GM19468 (cell line): ENCODE measurements around the gene IGF2R.
"Not testable (repeated sequence)": the region's sequence is repeated elsewhere in the genome, so short reads cannot be mapped to it uniquely, and the experiment has no call there.

Experiments used
- ATAC-seq: cut with Tn5 transposase; IDR thresholded peaks from one replicate; pipeline ENCODE4 v1.9.1; 2021; ENCODE audit warnings: mild to moderate bottlenecking, moderate library complexity, moderate number of reproducible peaks; ENCODE audit not compliant: unreplicated experiment; ENCODE audit errors: extremely low read depth

The IGF2R gene

GRCh38 chr6:160106701-160107100 is 137.8 kb downstream of the IGF2R start:
- ATAC-seq = no peak

GRCh38 chr6:160108077-160108476 is 139.2 kb downstream of the IGF2R start:
- no peak for ATAC-seq

GRCh38 chr6:160110586-160111123 is 141.8 kb downstream of the IGF2R start:
- no peak for ATAC-seq

GRCh38 chr6:160111806-160112205 is 142.9 kb downstream of the IGF2R start:
- ATAC-seq = no peak

- ATAC-seq = no peak
Observed at GRCh38 chr6:160112628-160113299, 143.9 kb downstream of the IGF2R start.

GRCh38 chr6:160114536-160114935 is 145.7 kb downstream of the IGF2R start:
- ATAC-seq = not testable (repeated sequence)

GRCh38 chr6:160115421-160115820 is 146.5 kb downstream of the IGF2R start:
- no peak for ATAC-seq

- ATAC-seq = no peak
Observed at GRCh38 chr6:160116411-160116810, 147.5 kb downstream of the IGF2R start.

- ATAC-seq = no peak
Observed at GRCh38 chr6:160117137-160117536, 148.3 kb downstream of the IGF2R start.

- no peak for ATAC-seq
Observed at GRCh38 chr6:160118620-160119229, 149.8 kb downstream of the IGF2R start.

- no peak for ATAC-seq
Observed at GRCh38 chr6:160120087-160120486, 151.2 kb downstream of the IGF2R start.

GRCh38 chr6:160121558-160121957 is 152.7 kb downstream of the IGF2R start, which contains the start of gene SLC22A1:
Gene SLC22A1, plus strand, starts transcription at chr6:160121815. Its CDS starts 121 bp downstream, at chr6:160121936.
- no peak for ATAC-seq

- ATAC-seq = no peak
Observed at GRCh38 chr6:160121981-160122380, 153.1 kb downstream of the IGF2R start.

- no peak for ATAC-seq
Observed at GRCh38 chr6:160122744-160123143, 153.9 kb downstream of the IGF2R start.

GRCh38 chr6:160124007-160124406 is 155.1 kb downstream of the IGF2R start:
- no peak for ATAC-seq

- no peak for ATAC-seq
Observed at GRCh38 chr6:160124605-160125004, 155.7 kb downstream of the IGF2R start.

GRCh38 chr6:160125105-160125504 is 156.2 kb downstream of the IGF2R start:
- ATAC-seq = not testable (repeated sequence)

- no peak for ATAC-seq
Observed at GRCh38 chr6:160127270-160128124, 158.6 kb downstream of the IGF2R start.

GRCh38 chr6:160128125-160128683 is 159.3 kb downstream of the IGF2R start:
- no peak for ATAC-seq

- ATAC-seq = no peak
Observed at GRCh38 chr6:160128879-160129516, 160.1 kb downstream of the IGF2R start.
